HG02840 (cell line): Measurements from ENCODE around the gene TRIP13.
A peak's percentile ranks its signal among the peaks of the same experiment; 100 is the strongest.
"Not testable (repeated sequence)": the region's sequence is repeated elsewhere in the genome, so short reads cannot be mapped to it uniquely, and the experiment has no call there.

Experiments used
- ATAC-seq: cut with Tn5 transposase; IDR thresholded peaks from one replicate; pipeline ENCODE4 v1.9.1; 2021; ENCODE audit warnings: mild to moderate bottlenecking, moderate library complexity, moderate number of reproducible peaks; ENCODE audit not compliant: unreplicated experiment, low FRiP score

The TRIP13 gene, protein sequence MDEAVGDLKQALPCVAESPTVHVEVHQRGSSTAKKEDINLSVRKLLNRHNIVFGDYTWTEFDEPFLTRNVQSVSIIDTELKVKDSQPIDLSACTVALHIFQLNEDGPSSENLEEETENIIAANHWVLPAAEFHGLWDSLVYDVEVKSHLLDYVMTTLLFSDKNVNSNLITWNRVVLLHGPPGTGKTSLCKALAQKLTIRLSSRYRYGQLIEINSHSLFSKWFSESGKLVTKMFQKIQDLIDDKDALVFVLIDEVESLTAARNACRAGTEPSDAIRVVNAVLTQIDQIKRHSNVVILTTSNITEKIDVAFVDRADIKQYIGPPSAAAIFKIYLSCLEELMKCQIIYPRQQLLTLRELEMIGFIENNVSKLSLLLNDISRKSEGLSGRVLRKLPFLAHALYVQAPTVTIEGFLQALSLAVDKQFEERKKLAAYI

DNA sequence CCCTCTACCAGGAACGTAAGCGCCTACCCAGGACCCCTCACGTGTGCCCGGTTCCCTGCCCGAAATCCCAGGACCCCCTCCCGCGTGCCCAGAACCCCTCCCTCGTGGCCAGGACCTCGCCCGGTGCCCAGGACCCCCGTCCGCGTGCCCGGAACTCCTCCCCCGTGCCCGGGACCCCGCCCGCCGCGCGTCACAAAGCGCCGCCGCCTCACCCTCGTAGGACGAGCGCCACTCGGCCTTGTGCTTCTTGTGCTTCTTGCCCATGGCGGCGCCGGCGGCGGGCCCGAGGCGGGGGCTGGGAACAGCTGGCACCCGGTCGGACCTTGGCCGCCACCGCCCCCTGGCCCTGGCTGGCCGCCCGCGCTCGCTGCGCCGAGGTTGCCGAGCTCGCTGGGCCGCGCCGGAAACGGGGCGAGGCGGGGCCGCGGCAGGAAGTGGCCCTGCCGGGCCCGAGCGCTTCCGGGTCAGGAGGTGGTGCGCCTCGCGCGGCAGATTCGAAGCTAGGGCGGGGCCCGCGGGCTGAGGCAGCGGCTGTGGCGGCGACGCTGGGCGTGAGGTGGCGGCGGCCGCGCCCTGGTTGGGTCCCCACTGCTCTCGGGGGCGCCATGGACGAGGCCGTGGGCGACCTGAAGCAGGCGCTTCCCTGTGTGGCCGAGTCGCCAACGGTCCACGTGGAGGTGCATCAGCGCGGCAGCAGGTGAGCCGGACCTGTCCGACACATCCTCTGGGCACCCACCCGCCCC, at the start of gene TRIP13, which contains the start of gene BRD9:
Gene TRIP13 (plus strand): TSS at position 491 of the 743 bp plus-strand sequence. CDS start 115 bp downstream, at position 606.
Gene BRD9 (minus strand): TSS at position 408 of the 743 bp plus-strand sequence. CDS start 144 bp downstream, at position 264.
- ATAC-seq, result peak; percentile 98

DNA sequence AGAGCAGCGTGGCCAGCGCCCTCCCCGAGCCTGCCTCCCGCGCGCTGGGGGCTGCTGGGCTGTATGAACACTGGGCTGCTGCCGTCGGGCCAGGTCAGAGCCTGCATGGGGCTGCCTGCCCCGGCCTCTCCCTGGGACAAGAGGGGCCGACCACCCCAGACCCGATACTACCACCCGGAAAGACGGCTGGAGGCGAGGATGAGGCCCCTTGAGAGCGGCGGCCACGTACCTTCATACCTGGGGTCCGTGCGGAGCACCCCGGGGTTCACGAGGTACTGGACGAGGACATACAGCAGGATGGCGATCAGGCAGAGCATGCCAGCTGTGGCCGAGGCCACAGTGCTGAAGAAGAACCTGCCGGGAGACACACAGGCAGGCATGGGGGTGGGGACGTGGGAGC, 49.3 kb upstream of the TRIP13 start:
- not testable (repeated sequence) for ATAC-seq

DNA sequence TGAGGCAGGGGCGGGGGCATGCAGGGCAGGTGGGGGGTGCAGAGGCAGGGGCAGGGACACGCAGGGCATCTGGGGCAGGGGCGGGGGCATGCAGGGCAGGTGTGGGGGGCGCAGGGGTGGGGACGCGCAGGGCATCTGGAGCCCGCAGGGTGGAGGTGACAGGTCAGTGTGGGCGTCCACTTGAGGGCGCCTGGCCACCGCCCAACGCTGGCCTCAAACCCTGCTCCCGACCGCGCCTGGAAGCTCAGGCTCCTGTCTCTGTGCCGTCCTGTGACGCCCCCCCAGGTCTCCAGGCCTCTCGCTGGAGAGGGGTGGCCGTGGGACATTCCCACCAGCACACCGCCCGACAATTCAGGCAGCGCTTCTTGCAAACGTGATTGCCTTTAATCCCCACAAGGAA, 48.8 kb upstream of the TRIP13 start:
- not testable (repeated sequence) for ATAC-seq

DNA sequence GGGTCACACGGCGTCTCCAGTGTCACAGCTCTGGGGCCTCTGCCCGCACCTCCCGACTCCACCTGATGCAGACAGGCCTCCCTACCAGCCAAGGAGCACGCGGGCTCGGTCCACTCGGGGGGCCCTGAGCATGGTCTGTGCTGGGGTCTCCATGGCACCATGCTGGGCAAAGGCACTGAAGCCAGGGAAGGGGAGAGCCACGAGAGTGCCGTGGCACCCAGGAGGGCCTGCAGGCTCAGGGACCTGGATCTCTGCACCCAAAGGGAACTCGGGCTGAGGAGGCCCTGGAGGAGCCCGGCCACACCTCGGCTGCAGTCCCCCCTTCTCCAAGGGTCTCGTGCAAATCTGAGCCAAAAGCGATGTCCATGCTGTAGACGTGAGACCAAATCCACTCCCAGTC, 48.3 kb upstream of the TRIP13 start:
- not testable (repeated sequence) for ATAC-seq

DNA sequence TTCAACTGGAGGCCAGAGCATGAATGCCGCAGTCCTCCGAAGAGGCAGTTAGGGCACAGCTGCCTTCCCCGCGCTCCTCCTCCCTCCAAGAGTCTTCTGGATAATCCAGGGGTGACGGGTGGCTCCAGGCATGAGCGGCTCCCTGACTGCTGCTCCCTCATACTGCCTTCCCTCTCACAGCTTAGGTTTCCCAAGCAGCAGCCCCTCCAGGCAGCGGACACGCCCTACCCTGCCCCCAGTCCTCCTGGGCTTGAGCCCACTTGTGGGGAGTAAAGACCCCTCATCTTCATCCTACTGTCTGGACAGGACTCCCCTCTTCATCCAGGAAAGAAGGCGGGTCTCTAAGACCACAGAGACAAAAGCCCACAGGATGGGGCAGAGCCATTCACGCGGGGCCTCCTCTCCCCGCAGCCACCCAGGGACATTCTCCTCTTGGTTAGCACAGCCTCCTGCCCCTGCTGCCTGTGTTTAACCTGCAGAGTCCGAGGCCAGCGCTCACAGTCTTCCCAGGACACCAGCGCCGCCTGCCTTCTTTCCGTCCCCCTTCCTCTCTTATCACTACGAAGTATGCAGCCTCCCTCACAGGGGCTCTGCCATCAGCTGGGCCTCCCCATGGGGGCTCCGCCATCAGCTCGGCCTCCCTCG, 47.5 kb upstream of the TRIP13 start:
- ATAC-seq, result not testable (repeated sequence)

DNA sequence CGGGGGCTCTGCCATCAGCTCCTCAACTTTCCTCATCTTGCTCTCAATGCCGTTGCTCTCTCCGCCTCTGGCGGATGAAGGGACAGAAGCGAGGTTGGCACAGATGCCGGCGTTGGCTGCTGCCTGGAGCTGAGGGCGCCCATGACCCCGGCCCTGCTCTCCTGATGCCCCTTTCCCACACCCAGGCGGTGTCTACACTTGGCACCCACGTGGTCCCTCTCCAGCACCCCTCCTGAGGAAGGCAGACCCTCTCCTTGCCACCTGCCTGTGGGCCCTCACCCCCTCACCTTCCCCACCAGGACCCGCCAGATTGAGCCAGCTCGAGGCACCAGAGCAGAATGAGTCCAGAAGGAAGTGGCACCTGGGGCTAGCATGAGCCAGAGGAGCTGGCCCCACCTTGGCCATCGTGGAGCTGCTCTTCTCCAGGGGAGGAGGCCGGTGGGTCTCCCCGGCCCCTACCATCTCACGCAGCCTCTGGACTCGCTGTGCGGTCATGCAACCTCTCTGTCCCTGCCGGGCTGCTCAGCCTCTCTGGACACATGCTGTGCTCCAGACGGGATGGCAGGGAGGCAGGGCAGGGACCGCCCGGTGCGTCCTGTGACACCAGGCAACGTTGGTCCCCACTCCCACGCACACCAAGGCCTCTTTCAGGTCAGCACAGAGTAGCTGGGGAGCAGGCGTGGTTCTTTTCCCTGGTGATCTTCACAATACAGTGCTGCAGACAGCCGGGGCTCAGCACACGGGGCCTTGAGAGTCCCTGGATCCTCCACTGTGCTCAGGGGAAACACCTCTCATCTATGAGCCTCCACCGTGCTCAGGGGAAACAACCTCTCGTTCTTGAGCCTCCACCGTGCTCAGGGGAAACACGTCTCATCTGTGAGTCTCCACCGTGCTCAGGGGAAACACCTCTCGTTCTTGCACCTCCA, 46.7 kb upstream of the TRIP13 start:
- not testable (repeated sequence) for ATAC-seq

DNA sequence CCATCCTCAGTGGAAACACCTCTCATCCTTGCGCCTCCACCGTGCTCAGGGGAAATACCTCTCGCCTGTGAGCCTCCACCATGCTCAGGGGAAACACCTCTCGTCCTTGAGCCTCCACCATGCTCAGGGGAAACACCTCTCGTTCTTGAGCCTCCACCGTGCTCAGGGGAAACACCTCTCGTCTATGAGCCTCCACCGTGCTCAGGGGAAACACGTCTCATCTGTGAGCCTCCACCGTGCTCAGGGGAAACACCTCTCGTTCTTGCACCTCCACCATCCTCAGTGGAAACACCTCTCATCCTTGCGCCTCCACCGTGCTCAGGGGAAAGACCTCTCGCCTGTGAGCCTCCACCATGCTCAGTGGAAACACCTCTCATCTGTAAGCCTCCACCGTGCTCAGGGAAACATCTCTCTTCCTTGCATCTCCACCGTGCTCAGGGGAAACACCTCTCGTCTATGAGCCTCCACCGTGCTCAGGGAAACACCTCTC, 46.0 kb upstream of the TRIP13 start:
- ATAC-seq, result not testable (repeated sequence)

DNA sequence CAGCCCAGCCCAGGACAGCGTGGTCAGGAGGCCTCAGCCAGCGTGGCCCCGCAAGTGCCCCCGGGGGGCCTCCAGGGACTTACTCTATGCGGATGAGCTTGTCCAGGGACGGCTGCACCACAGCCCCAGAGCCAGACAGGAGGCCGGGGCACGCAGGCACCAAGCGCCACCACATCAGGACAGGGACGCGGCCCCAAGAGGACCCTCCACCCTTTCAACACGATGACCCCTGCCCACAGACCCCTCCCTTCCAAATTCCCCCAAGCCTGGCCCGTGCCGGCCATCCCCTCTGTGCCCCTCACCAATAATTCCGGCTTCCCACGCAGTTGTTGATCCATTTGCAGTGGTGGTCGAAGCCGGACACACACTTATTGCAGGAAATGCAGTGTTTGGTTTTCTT, 45.5 kb upstream of the TRIP13 start:
- not testable (repeated sequence) for ATAC-seq

DNA sequence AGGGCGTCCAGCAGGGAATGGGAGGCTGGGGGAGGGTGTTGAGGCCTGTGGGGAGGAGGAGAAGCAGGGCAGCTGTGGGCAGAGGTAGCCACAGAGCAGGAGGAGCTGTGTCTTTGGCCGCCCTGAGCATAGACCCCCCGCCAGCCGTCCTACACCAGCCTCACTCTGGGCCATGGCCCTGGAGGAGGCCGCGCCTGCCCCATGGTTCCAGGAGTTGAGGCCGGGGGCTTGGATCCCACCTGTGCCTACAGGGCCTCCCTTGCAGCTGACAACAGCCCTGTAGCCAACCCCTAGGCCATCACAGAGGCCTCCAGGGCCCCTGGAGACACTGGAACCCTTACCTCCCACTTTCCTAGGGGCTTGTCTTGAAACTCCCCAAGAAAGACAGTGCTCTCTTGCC, 44.9 kb upstream of the TRIP13 start:
- not testable (repeated sequence) for ATAC-seq

DNA sequence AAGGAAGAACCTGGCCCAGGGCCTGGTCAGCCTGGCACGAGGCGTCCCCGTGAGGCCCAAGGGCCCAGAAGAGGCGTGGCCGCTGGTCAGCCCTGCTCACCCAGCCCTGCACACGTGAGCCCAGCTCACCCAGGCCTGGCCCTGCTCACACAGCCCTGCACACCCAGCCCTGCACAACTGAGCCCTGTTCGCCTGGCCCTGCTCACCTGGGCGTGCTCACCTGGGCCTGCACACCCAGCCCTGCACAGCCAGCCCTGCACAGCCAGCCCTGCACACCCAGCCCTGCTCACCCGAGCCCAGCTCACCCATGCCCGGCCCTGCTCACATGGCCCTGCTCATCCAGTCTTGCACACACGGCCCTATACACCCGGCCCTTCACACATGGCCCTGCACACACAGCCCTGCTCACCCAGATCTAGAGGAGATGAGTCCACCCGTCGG, 44.0 kb upstream of the TRIP13 start:
- no peak for ATAC-seq

DNA sequence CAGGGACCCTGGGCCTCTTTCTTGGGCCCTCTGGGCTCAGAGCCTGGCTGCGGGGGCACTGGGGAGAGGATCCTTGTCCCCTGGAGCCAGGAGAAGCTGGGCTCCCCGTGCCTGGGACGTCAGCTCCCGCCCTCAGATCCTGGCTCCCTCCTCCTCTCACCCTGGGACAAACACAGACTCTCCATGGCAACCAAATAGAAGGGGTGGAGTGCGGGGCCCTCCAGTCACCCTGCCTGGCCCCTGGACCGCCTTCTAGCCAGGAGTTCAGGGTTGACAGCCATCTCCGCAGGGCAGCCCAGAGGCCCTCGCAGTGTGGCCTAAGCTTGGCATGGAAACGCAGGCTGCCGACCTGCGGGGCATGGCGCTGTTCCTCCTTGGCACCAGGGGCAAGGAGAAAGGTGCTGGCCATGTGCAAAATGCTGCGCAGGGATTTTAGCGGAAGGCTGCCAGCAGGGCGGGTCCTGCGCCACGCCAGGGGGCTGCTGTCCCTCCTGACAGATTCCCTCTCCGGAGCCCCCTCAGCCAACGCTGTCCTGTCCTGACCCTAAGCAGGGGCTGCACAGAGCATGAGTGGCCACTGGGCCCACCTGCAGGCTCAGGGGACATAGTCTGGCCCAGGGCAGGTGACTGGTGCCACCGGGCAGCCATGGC, 42.9 kb upstream of the TRIP13 start:
- ATAC-seq, result no peak

DNA sequence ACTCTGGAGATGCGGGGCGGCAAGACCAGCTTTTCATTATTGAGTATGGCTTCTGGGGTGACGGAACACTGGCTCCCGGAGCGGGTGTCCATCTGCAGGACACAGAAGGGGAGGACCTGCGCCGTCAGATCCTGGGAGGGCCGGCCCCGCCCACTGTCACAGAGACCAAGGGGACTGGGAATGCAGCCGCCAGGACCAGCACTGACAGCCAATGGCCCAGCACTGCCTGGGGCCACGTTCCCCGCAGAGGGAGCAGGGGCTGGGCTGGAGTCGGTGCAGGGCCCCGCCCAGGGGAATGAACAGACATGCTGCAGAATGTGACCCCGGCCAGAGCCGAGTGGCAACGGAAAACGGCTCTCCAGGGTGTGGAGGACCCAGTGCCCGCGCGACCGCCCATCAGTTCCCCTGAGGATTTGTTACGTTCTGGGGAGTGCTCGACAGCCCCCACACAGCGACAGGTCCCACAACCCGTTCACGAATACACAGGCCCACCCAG, 42.1 kb upstream of the TRIP13 start, which contains the start of gene ZDHHC11:
Gene ZDHHC11 (minus strand): TSS at position 476 of the 496 bp plus-strand sequence. CDS start 384 bp downstream, at position 92.
- no peak for ATAC-seq

DNA sequence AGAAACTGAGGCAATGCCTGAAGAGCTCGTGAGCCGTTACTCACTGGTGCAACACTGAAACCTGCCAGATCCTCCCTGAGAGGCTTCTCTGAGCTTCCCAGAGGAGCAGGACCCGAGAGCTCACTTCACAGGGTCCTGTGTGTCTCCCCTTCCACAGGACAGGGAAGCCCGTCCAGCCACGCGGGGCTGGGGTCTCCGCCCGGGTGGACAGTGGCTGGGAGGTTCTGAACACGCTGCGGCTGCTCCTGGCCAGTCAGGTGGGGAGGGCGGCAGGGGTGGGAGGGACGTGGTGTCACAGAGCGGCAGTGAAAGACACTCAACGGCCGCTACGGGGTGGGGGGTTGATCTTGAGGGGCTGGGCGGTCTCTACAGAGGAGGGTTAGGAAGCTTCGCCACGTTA, 41.6 kb upstream of the TRIP13 start:
- no peak for ATAC-seq

DNA sequence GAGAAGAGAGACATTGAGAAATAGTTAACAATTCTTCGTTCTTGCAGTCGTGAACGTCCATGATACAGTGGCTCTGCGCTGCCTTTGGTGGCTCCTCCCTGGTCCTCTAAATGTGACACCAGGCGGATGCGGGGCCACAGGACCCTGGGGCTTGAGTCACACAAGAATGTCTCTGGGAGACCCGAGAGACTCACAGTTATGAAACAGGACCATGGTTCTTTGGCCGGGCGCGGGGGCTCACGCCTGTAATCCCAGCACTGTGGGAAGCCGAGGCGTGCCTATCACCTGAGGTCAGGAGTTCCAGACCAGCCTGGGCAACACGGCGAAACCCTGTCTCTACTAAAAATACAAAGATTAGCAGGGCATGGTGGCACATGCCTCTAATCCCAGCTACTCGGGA, 41.1 kb upstream of the TRIP13 start:
- no peak for ATAC-seq

DNA sequence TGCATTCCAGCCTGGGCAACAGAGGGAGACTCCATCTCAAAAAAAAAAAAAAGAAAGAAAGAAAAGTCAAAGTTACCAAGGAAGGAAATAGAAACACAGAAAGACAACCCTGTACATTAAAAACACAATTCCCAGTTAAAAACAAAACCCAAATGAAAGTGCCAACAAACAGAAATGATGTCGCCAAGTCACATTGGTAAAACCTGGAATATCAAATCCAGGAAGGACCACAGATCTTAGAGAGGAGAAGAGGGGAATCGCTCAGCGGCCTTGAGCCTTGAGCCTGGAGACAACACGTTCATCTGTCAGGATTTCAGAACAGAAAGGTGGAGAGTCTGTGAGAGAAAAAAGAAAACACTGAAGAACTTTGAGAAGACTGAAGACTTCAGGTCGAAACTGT, 40.7 kb upstream of the TRIP13 start:
- no peak for ATAC-seq

DNA sequence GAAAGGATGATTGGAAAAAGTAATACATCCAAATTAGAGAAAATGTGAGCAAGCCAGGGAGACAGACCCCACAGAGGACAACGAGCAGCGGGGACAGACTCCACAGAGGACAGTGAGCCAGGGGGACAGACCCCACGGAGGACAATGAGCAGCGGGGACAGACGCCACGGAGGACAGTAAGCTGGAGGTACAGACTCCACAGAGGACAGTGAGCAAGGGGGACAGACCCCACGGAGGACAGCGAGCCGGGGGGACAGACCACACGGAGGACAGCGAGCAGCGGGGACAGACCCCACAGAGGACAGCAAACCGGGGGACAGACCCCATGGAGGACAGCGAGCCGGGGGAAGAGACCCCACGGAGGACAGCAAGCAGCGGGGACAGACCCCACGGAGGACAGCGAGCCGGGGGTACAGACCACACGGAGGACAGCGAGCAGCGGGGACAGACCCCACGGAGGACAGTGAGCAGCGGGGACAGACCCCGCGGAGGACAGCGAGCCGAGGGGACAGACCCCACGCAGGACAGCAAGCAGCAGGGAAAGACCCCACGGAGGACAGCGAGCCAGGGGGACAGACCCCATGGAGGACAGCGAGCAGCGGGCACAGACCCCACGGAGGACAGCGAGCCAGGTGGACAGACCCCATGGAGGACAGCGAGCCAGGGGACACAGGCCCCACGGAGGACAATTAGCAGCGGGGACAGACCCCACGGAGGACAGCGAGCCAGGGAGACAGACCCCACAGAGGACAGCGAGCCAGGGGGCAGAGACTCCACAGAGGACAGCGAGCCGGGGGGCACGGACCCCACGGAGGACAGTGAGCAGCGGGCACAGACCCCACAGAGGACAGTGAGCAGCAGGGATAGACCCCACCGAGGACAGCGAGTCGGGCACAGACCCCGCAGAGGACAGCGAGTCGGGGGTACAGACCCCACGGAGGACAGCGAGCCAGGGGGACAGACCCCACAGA, 40.0 kb upstream of the TRIP13 start:
- ATAC-seq, result no peak

DNA sequence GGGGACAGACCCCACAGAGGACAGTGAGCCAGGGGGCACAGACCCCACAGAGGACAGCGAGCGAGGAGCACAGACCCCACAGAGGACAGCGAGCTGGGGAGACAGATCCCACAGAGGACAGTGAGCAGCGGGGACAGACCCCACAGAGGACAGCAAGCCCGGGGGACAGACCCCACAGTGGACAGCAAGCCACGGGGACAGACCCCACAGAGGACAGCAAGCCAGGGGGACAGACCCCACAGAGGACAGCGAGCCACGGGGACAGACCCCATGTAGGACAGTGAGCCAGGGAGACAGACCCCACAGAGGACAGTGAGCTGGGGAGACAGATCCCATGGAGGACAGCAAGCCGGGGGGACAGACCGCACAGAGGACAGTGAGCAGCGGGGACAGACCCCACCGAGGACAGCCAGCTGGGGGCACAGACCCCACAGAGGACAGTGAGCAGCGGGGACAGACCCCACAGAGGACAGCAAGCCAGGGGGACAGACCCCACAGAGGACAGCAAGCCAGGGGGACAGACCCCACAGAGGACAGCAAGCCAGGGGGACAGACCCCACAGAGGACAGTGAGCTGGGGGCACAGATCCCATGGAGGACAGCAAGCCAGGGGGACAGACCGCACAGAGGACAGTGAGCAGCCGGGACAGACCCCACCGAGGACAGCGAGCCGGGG, 39.1 kb upstream of the TRIP13 start:
- not testable (repeated sequence) for ATAC-seq
